ENCODE results near the gene IL21. TPM values are rescaled to one million over a fixed set of nuclear protein-coding genes. Genes with fewer than 3 reads are reported as not detected.

The IL21 gene
- total and polyA plus RNA-seq, 7 donors, result 0.04 TPM; not detected in 6

DNA sequence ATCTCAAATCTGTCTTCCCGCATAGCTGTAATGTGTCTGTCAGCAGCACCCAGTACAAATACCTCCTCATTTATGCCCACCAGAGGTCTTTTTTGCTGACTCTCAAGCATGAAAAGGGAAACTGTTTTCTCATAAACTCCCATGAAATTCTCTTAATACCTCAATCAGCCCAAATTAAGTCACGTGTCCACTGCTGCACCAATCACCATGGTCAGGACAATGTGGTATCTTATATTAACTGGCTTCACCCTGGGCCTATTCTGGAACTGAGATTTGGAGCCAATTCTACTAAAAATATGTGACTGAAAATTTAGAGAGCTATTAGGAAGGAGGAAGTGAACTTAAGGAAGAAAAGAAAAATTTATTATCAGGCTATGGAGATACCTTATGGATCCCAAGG lies 58.4 kb downstream of the IL21 start:
- 24 to 50% (median 34%) methylated on average over 2 of the region's 2 CpGs for WGBS, 3 donors
- Histone ChIP-seq H3K4me3 (no peak overlapping the region), H3K36me3 (ENCODE audit: insufficient read depth in 1 of 2, low read depth in 1 of 2) (no peaks in the 10 kb centered on the region), H3K27me3 (ENCODE audit: insufficient read depth in 3 of 3, low read length in 2 of 3) (no peaks in the 10 kb centered on the region), H3K9me3 (no peaks in the 10 kb centered on the region), H3K4me1 (no peaks in the 10 kb centered on the region), H3K27ac (no peak overlapping the region)
- intact Hi-C loops (cut with DNase I), result no loop called here
- DNase-seq (no peak), ATAC-seq (no peak)
- TF ChIP-seq, protein P1, sequence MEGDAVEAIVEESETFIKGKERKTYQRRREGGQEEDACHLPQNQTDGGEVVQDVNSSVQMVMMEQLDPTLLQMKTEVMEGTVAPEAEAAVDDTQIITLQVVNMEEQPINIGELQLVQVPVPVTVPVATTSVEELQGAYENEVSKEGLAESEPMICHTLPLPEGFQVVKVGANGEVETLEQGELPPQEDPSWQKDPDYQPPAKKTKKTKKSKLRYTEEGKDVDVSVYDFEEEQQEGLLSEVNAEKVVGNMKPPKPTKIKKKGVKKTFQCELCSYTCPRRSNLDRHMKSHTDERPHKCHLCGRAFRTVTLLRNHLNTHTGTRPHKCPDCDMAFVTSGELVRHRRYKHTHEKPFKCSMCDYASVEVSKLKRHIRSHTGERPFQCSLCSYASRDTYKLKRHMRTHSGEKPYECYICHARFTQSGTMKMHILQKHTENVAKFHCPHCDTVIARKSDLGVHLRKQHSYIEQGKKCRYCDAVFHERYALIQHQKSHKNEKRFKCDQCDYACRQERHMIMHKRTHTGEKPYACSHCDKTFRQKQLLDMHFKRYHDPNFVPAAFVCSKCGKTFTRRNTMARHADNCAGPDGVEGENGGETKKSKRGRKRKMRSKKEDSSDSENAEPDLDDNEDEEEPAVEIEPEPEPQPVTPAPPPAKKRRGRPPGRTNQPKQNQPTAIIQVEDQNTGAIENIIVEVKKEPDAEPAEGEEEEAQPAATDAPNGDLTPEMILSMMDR (IDR thresholded peaks at IDR 0.05), result no peak

Other genes with a start within 250 kb of the IL21 start
- gene ADAD1, start 242.1 kb downstream of the IL21 start, total RNA-seq, result not detected
- gene ADAD1, start 242.1 kb downstream of the IL21 start, polyA plus RNA-seq, result not detected
- gene IL2, start 164.3 kb downstream of the IL21 start, total RNA-seq, result not detected
- gene IL2, start 164.3 kb downstream of the IL21 start, polyA plus RNA-seq, result not detected
- 1 to 10 TPM in 3 of 4 donors, under 1 TPM in 1; 0.54 to 1.6 (median 1.1) TPM for gene BBS12, start 111.6 kb upstream of the IL21 start, total RNA-seq
- 1 to 10 TPM in 1 of 3 donors, under 1 TPM in 2; 0.76 to 5.4 (median 0.87) TPM for gene BBS12, start 111.6 kb upstream of the IL21 start, polyA plus RNA-seq
- 1 to 10 TPM; 2.0 to 3.7 (median 2.9) TPM for gene FGF2, start 205.8 kb upstream of the IL21 start, total RNA-seq
- gene FGF2, start 205.8 kb upstream of the IL21 start, polyA plus RNA-seq, result 1 to 10 TPM in 1 of 3 donors, under 1 TPM in 2; 0.86 to 1.3 (median 0.94) TPM